Glomerular visceral epithelial cell (primary cell): ENCODE data around the gene NLGN1.

Source experiments
- DNase-seq: peaks from one replicate; pipeline ENCODE4 v3.0.0-alpha.2; 2016; ENCODE audit errors: extremely low spot score

The NLGN1 gene

GRCh38 chr3:173755161-173755560 lies 357.6 kb downstream of the NLGN1 start:
- no peak for DNase-seq

- no peak for DNase-seq
Observed at GRCh38 chr3:173761161-173761560, 363.6 kb downstream of the NLGN1 start.

GRCh38 chr3:173762501-173762900 lies 365.0 kb downstream of the NLGN1 start:
- DNase-seq, result no peak

- DNase-seq, result no peak
Observed at GRCh38 chr3:173770011-173770410, 372.5 kb downstream of the NLGN1 start.

GRCh38 chr3:173770796-173771573 lies 373.4 kb downstream of the NLGN1 start:
- DNase-seq, result no peak

- no peak for DNase-seq
Observed at GRCh38 chr3:173773800-173774199, 376.3 kb downstream of the NLGN1 start.

GRCh38 chr3:173774294-173774693 lies 376.8 kb downstream of the NLGN1 start:
- DNase-seq, result no peak

GRCh38 chr3:173778251-173778650 lies 380.7 kb downstream of the NLGN1 start:
- DNase-seq, result no peak

GRCh38 chr3:173780067-173780466 lies 382.5 kb downstream of the NLGN1 start:
- DNase-seq, result no peak

GRCh38 chr3:173785004-173785403 lies 387.5 kb downstream of the NLGN1 start:
- DNase-seq, result no peak

GRCh38 chr3:173789530-173790162 lies 392.1 kb downstream of the NLGN1 start:
- no peak for DNase-seq

GRCh38 chr3:173793963-173794362 lies 396.4 kb downstream of the NLGN1 start:
- DNase-seq, result no peak

- DNase-seq, result no peak
Observed at GRCh38 chr3:173796405-173796804, 398.9 kb downstream of the NLGN1 start.

GRCh38 chr3:173796890-173797289 lies 399.3 kb downstream of the NLGN1 start:
- no peak for DNase-seq

- DNase-seq, result no peak
Observed at GRCh38 chr3:173799060-173799816, 401.7 kb downstream of the NLGN1 start.

GRCh38 chr3:173800154-173800553 lies 402.6 kb downstream of the NLGN1 start:
- DNase-seq, result no peak

- no peak for DNase-seq
Observed at GRCh38 chr3:173814809-173815208, 417.3 kb downstream of the NLGN1 start.

- no peak for DNase-seq
Observed at GRCh38 chr3:173819368-173819767, 421.8 kb downstream of the NLGN1 start.

- no peak for DNase-seq
Observed at GRCh38 chr3:173823911-173824460, 426.4 kb downstream of the NLGN1 start.

- no peak for DNase-seq
Observed at GRCh38 chr3:173825730-173826129, 428.2 kb downstream of the NLGN1 start.

GRCh38 chr3:173826416-173826815 lies 428.9 kb downstream of the NLGN1 start:
- DNase-seq, result no peak

GRCh38 chr3:173826901-173827609 lies 429.5 kb downstream of the NLGN1 start:
- DNase-seq, result no peak
